HepG2 (cell line): Measurements from ENCODE around the gene ZBTB7A. TPM values are rescaled to one million over a fixed set of nuclear protein-coding genes. Genes with fewer than 3 reads are reported as not detected.

Source experiments
- CREB1 ChIP-seq, 2 experiments: fragments of 450-650 bp in 1 of 2; IDR thresholded peaks; 2 replicates each; pipeline ENCODE4 v1.6.1; 2016 to 2017; ENCODE audit warnings: control low read depth in 1 of 2, mild to moderate bottlenecking in 1 of 2, missing compliant biosample characterization in 1 of 2, missing genetic modification characterization in 1 of 2
- CSRNP2 ChIP-seq: sonication (generic); formaldehyde crosslinking; conservative IDR thresholded peaks from 2 replicates; pipeline ENCODE4 v1.8.0; 2022; ENCODE audit warnings: low read depth, missing genetic modification reagents
- EHMT2 ChIP-seq: fragments of 200-600 bp; sonication (generic); IDR thresholded peaks from 2 replicates; pipeline ENCODE4 v1.7.0; 2017; ENCODE audit warnings: antibody characterized with exemption, low read depth, low read length, borderline replicate concordance
- ESRRA ChIP-seq: sonication (generic); formaldehyde crosslinking; IDR thresholded peaks from 2 replicates; pipeline ENCODE4 v1.5.1; 2020; ENCODE audit warnings: mild to moderate bottlenecking, low read depth, missing genetic modification reagents
- HNRNPL ChIP-seq: fragments of 200-400 bp; formaldehyde crosslinking; IDR thresholded peaks from 2 replicates; pipeline ENCODE4 v1.6.1; 2017; ENCODE audit warnings: mild to moderate bottlenecking, low read depth, low read length
- HOXA5 ChIP-seq: sonication (generic); formaldehyde crosslinking; IDR thresholded peaks from 2 replicates; pipeline ENCODE4 v1.4.0; 2020; ENCODE audit warnings: missing genetic modification reagents
- MAFG ChIP-seq: sonication (generic); formaldehyde crosslinking; IDR thresholded peaks from 2 replicates; pipeline ENCODE4 v1.5.1; 2020; ENCODE audit warnings: mild to moderate bottlenecking, missing genetic modification reagents
- MBNL3 ChIP-seq: fragments of 250-450 bp; sonication (Bioruptor Pico); conservative IDR thresholded peaks from 2 replicates; pipeline ENCODE4 v1.8.0; 2022; ENCODE audit warnings: mild to moderate bottlenecking, inconsistent platforms
- MED8 ChIP-seq: sonication (generic); formaldehyde crosslinking; IDR thresholded peaks from 2 replicates; pipeline ENCODE4 v1.8.1; 2023; ENCODE audit warnings: mild to moderate bottlenecking, missing genetic modification reagents; ENCODE audit not compliant: insufficient replicate concordance
- MEF2D ChIP-seq: sonication (generic); formaldehyde crosslinking; IDR thresholded peaks from 2 replicates; pipeline ENCODE4 v1.5.1; 2020; ENCODE audit warnings: mild to moderate bottlenecking, missing genetic modification reagents
- REL ChIP-seq: sonication (generic); formaldehyde crosslinking; conservative IDR thresholded peaks from 2 replicates; pipeline ENCODE4 v1.8.0; 2022; ENCODE audit warnings: mild to moderate bottlenecking, missing genetic modification reagents, moderate library complexity
- SCMH1 ChIP-seq: sonication (generic); formaldehyde crosslinking; IDR thresholded peaks from 2 replicates; pipeline ENCODE4 v1.9.0; 2021; ENCODE audit warnings: missing genetic modification reagents, mild to moderate bottlenecking, borderline replicate concordance
- TCF12 ChIP-seq, 2 experiments: fragments of 450-650 bp in 1 of 2; sonication (generic) in 1 of 2; formaldehyde crosslinking in 1 of 2; IDR thresholded peaks; 2 replicates each; pipeline versions ENCODE4 v1.6.1 to v1.8.0; 2017 to 2022; ENCODE audit warnings: antibody characterized with exemption in 1 of 2, mild to moderate bottlenecking in 1 of 2, missing genetic modification reagents in 1 of 2, moderate library complexity in 1 of 2
- THAP11 ChIP-seq: IDR thresholded peaks from 2 replicates; pipeline ENCODE4 v1.6.1; 2016; ENCODE audit warnings: missing biosample characterization, missing genetic modification reagents
- ZNF883 ChIP-seq: sonication (generic); formaldehyde crosslinking; IDR thresholded peaks from 2 replicates; pipeline ENCODE4 v1.5.1; 2020; ENCODE audit warnings: mild to moderate bottlenecking, missing genetic modification reagents; ENCODE audit errors: not compliant biosample characterization
- polyA plus RNA-seq, 8 experiments: library from polyadenylated mRNA; depleted of rRNA in 3 of 8; stranded (reverse) in 7 of 8; unstranded in 1 of 8; fragments of >200 nt; fragmentation: Illumina TruSeq in 4 of 8; extraction: Trizol in 4 of 8; gene quantifications; 2 replicates each; pipeline versions ENCODE4 v1.2.1 to v1.2.3, GENCODE V29; 2011 to 2016; ENCODE audit warnings: low read depth in 4 of 8, missing spikeins in 1 of 8, mixed read lengths in 1 of 8; ENCODE audit not compliant: insufficient read depth in 1 of 8
- total RNA-seq, 5 experiments: library from RNA; depleted of rRNA; stranded (reverse); fragments of >200 nt; fragmentation: Illumina TruSeq; extraction: Trizol; gene quantifications; 2 replicates each; pipeline ENCODE4 v1.2.3, GENCODE V29; 2016; ENCODE audit warnings: low read depth in 1 of 5
- TF ChIP-seq, protein P1 (sequence below): sonication (generic); formaldehyde crosslinking; IDR thresholded peaks from 2 replicates; pipeline ENCODE4 v1.8.0; 2022; ENCODE audit warnings: missing genetic modification reagents, low read depth, mild to moderate bottlenecking, borderline replicate concordance
- TF ChIP-seq, protein P2 (sequence below): sonication (generic); formaldehyde crosslinking; IDR thresholded peaks from 2 replicates; pipeline ENCODE4 v1.4.0; 2020; ENCODE audit warnings: missing genetic modification reagents
- TF ChIP-seq, protein P3 (sequence below): sonication (generic); formaldehyde crosslinking; IDR thresholded peaks from 2 replicates; pipeline ENCODE4 v1.8.1; 2023; ENCODE audit warnings: mild to moderate bottlenecking, missing genetic modification reagents
- TF ChIP-seq, protein P4 (sequence below): sonication (generic); formaldehyde crosslinking; IDR thresholded peaks from 2 replicates; pipeline ENCODE4 v1.5.0; 2020; ENCODE audit warnings: mild to moderate bottlenecking, low read depth, missing genetic modification reagents, borderline replicate concordance

ZBTB7A gene
- total and polyA plus RNA-seq, 2 of the 13 experiments (the other 11 are each of a cell fraction or from before 2014, with no cell fraction given): 3.6 to 4.0 TPM

GRCh38 chr19:4007021-4007835 is 59.5 kb downstream of the ZBTB7A start, which contains the start of gene PIAS4 (continued):
- TF ChIP-seq CSRNP2 (CRISPR knock-in tag): no peak
- TF ChIP-seq, protein P1, sequence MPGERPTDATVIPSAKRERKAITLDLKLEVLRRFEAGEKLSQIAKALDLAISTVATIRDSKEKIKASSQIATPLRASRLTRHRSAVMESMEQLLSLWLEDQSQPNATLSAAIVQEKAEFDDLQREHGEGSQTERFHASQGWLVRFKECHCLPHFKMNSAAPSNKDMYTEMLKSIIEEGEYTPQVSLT: no peak
- TF ChIP-seq TCF12 (IDR thresholded peaks at IDR 0.05): no peak
- no peak for TF ChIP-seq TCF12 (CRISPR knock-in tag; IDR thresholded peaks at IDR 0.05)
- TF ChIP-seq ZNF883 (CRISPR knock-in tag): peak; percentile 86
- TF ChIP-seq, protein P2, sequence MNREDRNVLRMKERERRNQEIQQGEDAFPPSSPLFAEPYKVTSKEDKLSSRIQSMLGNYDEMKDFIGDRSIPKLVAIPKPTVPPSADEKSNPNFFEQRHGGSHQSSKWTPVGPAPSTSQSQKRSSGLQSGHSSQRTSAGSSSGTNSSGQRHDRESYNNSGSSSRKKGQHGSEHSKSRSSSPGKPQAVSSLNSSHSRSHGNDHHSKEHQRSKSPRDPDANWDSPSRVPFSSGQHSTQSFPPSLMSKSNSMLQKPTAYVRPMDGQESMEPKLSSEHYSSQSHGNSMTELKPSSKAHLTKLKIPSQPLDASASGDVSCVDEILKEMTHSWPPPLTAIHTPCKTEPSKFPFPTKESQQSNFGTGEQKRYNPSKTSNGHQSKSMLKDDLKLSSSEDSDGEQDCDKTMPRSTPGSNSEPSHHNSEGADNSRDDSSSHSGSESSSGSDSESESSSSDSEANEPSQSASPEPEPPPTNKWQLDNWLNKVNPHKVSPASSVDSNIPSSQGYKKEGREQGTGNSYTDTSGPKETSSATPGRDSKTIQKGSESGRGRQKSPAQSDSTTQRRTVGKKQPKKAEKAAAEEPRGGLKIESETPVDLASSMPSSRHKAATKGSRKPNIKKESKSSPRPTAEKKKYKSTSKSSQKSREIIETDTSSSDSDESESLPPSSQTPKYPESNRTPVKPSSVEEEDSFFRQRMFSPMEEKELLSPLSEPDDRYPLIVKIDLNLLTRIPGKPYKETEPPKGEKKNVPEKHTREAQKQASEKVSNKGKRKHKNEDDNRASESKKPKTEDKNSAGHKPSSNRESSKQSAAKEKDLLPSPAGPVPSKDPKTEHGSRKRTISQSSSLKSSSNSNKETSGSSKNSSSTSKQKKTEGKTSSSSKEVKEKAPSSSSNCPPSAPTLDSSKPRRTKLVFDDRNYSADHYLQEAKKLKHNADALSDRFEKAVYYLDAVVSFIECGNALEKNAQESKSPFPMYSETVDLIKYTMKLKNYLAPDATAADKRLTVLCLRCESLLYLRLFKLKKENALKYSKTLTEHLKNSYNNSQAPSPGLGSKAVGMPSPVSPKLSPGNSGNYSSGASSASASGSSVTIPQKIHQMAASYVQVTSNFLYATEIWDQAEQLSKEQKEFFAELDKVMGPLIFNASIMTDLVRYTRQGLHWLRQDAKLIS (CRISPR knock-in tag): no peak
- no peak for TF ChIP-seq MEF2D
- TF ChIP-seq HNRNPL: no peak
- TF ChIP-seq, protein P3, sequence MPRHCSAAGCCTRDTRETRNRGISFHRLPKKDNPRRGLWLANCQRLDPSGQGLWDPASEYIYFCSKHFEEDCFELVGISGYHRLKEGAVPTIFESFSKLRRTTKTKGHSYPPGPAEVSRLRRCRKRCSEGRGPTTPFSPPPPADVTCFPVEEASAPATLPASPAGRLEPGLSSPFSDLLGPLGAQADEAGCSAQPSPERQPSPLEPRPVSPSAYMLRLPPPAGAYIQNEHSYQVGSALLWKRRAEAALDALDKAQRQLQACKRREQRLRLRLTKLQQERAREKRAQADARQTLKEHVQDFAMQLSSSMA (CRISPR knock-in tag): no peak
- TF ChIP-seq REL (CRISPR knock-in tag): no peak
- TF ChIP-seq MBNL3 (CRISPR knock-in tag): no peak
- TF ChIP-seq ESRRA (CRISPR knock-in tag): 0 out of 2 replicates have a peak, but pooled peaks have one; percentile 51
- TF ChIP-seq, protein P4, sequence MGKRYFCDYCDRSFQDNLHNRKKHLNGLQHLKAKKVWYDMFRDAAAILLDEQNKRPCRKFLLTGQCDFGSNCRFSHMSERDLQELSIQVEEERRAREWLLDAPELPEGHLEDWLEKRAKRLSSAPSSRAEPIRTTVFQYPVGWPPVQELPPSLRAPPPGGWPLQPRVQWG (CRISPR knock-in tag): no peak
- TF ChIP-seq SCMH1 (CRISPR knock-in tag): no peak
- no peak for TF ChIP-seq EHMT2
- TF ChIP-seq THAP11 (CRISPR knock-in tag): peak; percentile 82
- peak; percentile 70; the same call in 1 of the 2 replicates for TF ChIP-seq CREB1 (IDR thresholded peaks at IDR 0.05)
- no peak for TF ChIP-seq CREB1 (CRISPR knock-in tag; IDR thresholded peaks at IDR 0.05)
- TF ChIP-seq HOXA5: peak; percentile 59; the same call in 1 of the 2 replicates
- TF ChIP-seq MED8 (CRISPR knock-in tag): no peak
- no peak for TF ChIP-seq MAFG (CRISPR knock-in tag)
